SHP77 (cell line): Measurements from ENCODE around the gene RIMKLA.

Source experiments
- DNase-seq, 2 experiments: peaks; one replicate each; lab custom pipeline; 2025; lab: John Stamatoyannopoulos, UW

RIMKLA gene

DNA sequence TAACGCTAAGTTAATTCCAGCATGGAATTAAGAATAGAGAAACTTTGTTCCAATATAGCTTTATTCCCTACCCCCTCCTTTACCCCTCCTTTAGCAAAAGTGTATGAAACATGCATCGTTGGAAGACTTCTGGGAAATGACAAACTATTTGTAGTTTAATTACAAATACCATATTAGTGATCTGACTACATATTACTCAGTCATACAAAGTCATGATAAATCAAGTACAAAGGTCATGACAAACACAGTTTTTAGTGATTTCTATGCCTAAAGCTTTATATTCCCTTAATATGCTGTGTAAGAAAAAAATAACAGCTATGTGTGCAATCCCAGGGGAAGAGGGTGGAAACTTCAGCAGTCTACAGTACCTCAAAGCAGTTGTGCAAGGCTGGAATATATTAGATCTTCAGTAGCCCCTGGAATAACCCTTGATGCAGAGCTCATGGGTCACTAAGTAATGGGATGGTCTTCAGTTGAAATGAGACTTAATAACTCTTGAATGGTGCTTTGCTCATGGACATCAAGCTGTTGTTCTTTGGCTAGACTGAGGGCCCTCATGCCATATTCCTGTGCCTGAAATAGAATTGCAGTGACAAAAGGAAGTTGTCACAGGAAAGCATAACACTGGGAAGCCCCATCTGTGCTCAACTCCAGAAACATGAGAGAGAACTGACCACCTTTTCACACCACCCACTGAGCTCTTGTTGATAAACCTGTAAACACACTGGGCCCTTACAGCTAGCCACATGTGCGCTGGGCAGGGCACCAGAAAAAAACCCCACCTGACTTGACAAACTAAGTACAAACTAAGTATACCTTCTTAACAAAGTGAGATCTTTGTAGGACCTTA is 49.9 kb downstream of the RIMKLA start:
- no peak for DNase-seq

DNA sequence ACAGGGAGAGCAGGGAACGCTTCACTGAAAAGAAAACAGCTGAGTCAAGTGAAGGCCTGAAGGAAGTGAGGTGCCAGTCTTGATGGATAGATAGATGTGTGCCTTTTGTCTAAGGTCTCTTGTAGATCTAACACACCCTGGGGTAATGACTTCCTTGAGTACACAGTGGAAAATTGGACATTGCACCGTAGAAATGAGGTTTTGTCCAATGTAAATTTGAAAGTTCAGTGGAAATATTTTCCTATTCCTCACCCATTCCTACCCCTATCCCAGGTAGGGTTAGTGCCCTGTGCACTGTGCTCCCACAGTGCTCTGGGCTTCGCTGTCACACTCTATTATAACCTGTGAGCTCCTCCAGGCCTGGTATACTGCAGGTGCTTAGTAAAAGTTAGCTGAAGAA is 50.9 kb downstream of the RIMKLA start:
- DNase-seq = no peak

DNA sequence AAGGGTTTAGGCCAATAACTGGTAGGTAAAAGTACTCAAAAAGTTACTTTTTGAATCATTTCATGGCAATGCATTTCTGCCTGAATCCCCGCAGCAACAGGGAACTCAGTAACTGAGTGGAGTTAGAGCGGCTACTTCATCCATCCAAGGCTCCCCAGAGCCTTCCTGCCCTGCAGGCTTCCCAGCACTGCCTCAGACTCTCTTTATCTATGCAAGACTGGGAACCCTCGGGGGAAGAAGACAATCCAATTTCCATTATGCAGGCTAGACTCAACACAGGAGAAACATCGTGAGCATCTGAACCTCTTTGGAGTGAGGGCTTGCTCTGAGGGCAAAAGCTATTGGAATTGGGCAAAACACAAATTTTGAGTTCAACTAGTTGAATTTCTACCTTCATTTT is 52.1 kb downstream of the RIMKLA start:
- DNase-seq = no peak

DNA sequence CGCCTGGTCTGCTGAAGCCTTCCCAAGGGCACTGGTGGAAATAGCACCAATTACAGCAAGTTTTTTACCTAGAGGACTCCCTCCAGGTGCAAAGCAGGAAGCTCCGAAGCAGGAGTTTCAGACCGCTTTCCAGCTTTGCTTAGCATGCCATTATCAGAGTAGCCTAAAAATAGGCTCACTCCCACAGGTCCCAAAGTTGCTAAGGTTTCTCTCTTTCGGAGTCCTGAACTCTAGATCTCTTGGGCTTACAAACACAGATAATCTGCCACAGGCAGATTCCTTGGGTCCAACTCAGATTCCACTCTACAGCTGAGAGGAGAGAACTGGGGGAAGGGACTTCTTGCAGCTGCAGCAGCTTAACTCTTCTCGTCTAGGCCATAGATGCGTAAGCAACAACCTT is 52.8 kb downstream of the RIMKLA start:
- DNase-seq = no peak

DNA sequence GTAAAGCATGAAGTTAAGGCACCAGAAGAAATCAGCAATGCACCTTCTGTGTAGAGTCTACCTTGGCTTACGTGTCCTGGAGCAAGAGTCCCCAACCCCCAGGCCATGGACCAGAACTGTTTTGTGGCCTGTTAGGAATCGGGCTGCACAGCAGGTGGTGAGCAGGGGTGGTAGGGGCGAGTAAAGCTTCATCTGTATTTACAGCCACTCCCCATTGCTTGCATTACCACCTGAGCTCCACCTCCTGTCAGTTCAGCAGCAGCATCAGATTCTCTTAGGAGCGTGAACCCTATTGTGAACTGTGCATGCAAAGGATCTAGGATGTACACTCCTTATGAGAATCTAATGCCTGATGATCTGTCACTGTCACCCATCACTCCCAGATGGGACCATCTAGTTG is 53.7 kb downstream of the RIMKLA start:
- DNase-seq = no peak

DNA sequence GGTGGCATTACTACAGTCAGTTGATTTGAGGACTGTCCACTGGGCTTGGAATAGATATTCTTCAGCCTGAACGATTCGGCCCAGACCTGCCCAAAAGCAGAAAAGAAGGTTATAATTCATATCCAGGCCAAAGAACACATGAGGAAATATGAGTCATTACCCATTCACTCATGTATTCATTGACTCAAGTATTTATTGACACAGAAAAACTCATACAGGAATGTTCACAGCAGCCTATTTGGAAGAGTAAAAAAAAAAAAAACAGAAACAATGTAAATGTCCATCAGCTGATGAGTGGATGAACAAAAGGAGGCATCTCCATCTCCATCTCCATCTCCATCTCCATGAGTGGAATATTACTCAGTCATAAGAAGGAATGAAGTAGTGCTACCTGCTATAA is 59.3 kb downstream of the RIMKLA start:
- DNase-seq = peak in 1 of 2 experiments; percentile 1

DNA sequence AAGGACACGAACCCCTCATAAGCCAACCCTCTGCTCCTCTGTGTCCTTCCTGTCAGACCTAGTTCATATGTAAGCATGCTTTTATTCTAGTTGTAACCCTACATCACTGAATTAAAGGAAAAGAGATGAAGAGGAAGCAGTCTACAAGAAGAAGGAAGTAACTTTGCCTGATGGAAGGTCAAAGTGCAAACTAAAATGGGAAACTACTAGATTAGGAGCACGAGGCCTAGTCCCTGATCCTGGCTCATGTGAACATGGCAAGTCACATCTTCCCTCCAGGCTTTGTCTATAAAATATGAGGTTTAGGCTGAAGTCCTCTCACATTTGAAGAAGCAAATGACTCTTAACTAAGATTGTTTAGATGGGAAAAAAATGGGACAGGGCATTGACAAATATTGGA is 62.1 kb downstream of the RIMKLA start:
- no peak for DNase-seq

DNA sequence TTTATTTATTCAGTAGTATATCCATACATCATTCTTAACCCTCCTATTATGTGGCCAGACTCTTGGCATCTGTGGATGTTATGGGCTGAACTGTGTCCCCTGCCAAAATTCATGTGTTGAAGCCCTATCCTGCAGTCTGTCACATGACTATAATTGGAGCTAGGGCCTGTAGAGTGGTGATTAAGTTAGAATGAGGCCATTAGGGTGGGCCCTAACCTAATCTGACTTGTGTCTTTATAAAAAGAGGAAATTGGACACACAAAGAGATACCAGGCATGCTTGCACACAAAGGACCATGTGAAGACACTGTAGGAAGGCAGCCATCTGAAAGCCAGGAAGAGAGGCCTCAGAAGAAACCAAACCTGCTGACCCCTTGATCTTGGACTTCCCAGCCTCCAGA is 68.7 kb downstream of the RIMKLA start:
- DNase-seq = no peak

DNA sequence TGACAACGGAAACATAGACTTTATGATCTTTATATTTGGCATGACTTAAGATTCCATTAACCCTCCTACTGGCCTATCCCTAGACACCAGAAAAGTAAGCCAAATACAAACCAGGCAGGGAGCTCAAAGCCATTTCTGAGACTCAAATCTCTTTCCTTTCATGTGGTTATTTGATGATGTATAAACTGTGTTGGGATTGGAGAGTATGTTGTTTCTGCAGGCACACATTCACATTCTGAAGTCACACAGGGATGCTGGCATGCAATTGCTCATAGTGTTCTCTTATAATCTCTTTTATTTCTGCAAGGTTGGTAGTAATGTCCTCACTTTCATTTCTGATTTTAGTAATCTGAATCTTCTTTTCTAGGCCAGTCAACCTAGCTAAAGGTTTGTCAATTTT is 69.5 kb downstream of the RIMKLA start:
- DNase-seq = no peak

DNA sequence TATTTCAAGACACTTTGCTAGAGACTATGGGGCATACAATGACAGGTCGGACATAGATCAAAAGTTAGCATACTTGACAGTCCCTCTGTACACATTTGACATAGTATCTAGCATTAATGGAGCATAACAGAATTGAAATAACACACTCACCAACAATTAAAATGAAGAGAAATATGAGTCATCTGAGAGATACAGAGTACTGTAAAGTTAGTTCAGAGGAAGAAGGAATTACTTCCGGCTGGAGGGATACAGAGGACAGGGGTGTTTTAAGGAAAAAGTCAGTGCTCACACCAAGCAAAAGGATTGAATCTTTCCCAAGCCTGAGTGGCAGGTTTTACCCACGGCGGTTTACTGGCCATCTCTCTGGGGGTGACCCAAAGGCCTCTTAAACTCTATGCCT is 72.8 kb downstream of the RIMKLA start:
- no peak for DNase-seq

DNA sequence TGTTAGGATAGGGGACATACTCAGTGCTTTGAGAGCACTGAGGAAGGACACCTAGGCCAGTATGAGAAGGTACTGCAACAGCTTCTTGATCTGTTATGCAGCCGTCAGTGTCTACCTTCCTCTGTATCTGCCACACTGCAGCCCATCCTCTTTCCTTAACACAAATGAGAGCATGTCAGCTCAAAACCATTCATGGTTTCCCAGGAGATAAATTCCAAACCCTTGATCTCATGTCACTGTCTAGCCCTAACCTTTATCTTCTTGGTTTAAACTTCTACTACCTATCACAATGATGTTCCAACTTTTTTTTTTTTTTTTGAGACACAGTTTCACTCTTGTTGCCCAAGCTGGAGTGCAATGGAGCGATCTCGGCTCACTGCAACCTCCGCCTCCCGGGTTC is 73.8 kb downstream of the RIMKLA start:
- DNase-seq = no peak

DNA sequence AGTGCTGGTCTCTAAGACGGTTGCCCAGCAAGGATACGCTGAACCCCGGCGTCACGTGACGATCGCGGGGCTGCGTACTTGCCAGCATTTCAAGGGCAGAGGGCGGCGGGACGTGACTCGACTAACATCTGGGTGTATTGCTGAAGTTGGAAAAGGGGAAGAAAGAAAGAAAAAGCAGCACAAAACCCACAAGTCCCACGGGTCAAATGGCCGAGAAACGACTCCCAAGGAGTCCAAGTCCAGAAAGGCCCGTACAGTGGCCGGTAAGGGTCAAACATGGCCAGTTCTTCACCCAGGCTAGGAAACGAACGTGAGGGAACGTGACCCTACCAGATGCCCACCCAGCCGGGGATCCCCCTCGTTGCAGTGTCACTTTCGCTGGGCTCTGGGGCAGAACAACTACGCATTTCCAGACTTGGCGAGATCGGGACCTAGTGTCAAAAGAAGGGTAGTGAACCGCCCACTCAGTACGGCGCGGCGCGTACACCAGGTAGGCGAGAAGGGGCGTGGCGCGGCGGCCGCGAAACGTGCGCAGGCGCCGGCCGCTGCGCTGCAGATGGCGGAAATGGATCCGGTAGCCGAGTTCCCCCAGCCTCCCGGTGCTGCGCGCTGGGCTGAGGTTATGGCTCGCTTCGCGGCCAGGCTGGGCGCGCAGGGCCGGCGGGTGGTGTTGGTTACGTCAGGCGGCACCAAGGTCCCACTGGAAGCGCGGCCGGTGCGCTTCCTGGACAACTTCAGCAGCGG is 75.6 kb downstream of the RIMKLA start, which contains the start of the genes PPCS and ZMYND12:
Gene PPCS, plus strand, starts transcription at position 534 of the 744 bp plus-strand sequence. Its CDS starts 23 bp downstream, at position 557.
Gene ZMYND12, minus strand, starts transcription at position 13 of the 744 bp plus-strand sequence. CDS start 25 bp downstream, outside the sequence.
- peak; percentile 83 to 88 for DNase-seq

DNA sequence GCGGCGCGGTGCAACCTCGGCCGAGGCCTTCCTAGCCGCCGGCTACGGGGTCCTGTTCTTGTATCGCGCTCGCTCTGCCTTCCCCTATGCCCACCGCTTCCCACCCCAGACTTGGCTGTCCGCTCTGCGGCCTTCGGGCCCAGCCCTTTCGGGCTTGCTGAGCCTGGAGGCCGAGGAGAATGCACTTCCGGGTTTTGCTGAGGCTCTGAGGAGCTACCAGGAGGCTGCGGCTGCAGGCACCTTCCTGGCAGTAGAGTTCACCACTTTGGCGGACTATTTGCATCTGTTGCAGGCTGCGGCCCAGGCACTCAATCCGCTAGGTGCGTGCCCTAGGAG is 76.1 kb downstream of the RIMKLA start:
- DNase-seq = peak; percentile 44 to 49

DNA sequence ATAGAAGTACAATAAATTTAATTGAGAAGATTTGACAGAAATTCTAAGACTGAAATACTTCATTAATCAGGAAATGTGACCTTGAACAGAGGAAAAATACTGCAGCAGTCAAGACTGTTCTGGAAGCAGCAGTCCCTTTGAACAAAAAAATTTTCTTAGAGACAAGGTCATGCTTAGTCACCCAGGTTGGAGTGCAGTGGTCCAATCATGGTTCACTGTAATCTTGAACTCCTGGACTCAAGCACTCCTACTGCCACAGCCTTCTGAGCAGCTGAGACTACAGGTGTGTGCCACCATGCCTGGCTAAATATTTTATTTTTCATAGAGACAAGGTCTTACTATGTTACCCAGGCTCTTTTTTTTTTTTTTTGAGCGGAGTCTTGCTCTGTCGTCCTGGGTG is 80.6 kb downstream of the RIMKLA start:
- no peak for DNase-seq

DNA sequence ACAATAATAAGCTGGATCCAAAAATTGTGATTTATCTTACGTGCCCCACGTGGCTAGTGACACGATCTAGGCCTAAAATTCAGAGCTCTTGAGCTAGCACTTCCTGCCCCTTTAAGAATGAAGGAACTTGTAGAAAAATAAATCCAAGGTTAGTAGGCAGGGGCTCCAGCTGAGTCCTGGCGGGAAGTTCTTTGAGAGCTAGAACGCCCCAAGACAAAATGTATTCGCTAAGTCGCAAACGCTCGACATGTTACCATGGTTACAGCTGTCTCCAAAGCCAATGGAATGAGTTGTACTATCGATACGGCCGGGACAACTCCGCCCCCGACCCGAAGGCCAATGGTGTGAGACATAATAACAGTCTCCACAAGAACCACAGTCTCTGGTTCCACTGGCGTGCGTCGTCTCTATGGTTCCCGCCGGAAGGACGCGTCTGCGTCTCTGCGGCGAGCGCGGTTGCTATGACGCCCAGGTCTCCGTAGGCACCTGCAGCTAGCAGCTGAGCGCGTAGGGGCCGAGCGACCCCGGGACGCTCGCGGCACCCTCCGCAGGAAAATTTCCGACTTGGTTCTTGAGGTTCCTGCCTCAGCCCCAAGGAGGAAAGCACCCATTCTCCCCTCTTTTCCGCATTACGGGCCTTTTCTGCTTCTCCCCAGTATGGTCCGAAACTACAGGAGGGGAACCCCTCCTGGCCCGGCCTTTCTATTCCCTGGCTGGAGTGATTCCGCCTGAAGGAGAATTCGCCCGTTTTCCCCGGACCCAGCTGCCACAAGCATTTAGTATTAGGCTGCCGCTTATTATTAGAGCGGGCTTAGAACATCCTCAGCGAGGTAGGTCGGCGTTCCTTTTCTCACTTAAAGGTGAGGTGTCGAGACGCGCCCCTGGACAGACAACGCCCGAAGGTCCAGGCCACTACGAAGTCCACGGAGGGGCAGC is 82.5 kb downstream of the RIMKLA start, which contains the start of gene CCDC30:
Gene CCDC30, plus strand, starts transcription at position 459 of the 936 bp plus-strand sequence. CDS start 17,266 bp downstream, outside the sequence.
- DNase-seq = peak; percentile 99

DNA sequence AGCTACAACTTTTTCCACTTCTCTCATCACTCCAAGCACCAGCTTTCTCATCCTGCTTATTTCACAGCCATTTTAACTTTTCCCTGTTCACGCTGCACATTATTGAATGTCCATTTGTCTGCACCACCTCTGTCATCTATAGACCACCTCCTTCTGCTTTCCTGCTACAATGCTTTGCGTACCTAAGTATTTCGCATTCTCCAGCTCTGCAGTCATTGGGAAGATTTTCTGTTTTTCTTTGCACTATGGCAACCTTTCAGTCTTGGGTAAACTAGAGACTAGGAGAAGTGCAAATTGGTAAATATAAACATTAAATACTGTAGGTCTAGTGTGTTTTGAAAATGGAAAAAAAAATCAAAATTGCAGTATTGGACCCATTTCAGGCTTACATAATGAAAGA is 83.3 kb downstream of the RIMKLA start:
- DNase-seq = peak in 1 of 2 experiments; percentile 26

DNA sequence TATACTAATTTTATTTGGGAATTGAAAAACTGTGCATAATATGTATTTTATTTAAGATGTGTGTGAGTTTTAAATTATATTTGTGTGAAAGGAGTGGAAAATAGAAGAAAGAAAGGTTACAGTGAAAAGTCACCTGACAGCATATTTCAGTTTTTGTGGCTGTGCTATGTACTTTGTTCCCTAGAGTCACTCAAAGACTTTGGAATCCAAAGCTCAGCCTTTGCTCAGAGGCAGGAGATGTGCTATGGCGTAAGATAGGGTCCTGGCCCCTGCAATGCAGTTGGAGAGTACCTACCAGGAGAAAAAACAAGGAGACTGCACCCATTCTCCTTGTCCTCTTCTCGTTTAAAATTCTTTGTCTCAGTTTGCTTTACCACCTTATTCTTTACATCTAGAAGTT is 85.4 kb downstream of the RIMKLA start:
- no peak for DNase-seq

DNA sequence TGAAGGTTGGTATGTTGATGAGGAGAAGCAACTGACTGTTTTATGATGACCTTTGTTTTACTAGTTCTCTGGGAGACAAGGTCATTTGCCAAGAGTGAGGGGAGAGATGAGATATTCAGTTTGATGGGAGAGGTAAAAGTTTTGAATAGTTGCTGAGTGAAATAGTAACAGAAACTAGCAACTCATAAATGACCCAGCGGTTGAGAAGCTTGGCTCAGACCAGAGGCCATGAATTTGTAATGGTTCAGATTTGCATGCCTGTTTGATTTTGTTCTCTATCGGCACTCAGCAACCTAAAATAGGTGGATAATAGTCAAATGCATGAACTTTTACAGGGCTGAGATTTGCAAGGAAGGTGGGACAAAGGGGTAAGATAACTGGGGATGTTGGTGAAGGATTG is 89.1 kb downstream of the RIMKLA start:
- DNase-seq = no peak
